Hippocampal formation (tissue), 2 donors: ENCODE data around the gene RAB4A.
"Not testable (repeated sequence)": the region's sequence is repeated elsewhere in the genome, so short reads cannot be mapped to it uniquely, and the experiment has no call there.

Experiments used
- DNase-seq, 2 donors: peaks; one replicate each; lab custom pipeline; 2025; lab: John Stamatoyannopoulos, UW

The RAB4A gene

DNA sequence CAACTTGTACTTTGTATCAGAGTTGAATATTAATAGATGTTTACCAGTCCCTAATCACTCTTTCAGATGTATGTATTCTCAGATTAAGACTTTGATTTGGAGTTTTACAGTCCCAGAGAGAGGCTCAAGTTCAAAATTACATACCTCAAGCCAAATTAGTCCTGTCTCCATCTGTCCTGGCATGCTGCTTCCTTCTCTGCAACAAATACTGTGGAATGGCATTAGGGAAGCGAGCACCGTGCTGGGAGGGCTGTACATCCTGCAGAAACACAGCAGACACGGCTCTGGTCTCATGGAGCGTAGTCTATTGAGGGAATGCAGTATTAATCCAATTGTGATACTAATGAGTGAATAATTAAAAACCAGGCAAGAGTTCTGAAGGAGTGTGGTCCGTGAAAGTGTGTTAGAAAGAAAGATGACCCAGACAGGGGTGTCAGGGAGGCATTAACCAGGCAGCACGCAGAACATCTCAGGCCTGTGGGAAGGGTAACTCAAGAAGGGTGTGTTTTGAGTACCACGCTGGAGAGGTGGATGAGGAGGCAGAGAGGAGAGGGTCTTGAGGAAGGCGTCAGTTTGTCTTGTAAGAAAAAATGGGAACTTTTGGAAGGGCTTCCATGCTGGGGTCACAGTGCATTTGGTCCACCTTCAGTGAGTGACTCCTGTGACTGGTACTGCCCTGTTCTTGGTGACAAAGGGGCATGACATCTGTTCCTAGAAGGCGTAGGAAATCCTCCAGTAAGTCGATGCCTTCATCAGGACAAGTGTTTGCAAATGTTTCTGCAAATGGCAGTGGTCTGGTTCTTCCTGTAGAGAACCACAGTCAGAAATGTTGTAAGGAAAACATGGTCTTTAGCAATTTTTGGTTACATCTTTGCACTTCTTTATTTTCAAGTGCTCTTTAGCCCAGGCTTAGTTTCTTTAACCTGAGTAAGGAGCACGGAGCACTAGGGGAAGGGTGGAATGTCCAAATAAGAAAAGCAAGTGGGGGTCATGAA, 1.6 kb downstream of the RAB4A start:
- peak in 1 of 2 donors; percentile 37 for DNase-seq

DNA sequence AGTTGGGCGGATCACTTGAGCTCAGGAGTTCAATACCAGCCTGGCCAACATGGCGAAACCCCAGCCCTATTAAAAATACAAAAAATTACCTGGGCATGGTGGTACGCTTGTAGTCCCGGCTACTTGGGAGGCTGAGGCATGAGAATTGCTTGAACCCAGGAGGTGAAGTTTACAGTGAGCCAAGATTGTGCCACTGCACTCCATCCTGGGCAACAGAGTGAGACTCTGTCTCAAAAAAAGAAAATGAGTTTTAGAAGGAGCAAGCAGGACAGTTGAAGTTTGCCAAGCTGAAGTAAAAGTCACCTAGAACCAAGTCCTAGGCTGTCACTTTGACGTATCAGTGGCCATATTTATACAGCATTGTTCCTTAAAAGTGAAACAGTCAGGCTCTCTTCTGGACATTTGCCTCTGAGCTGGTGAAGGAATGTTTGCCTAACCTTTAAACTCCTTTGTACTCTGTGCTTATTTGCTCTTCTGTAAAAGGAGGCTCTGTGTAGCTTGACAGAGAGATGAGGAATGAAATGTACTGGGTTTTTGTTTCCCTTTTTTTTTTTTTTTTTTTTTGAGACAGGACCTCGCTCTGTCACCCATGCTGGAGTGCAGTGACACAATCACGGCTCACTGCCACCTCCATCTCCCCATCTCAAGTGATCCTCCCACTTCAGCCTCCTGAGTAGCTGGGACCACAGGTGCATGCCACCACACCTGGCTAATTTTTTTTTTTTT, 2.8 kb downstream of the RAB4A start:
- peak in 1 of 2 donors; percentile 14 for DNase-seq

DNA sequence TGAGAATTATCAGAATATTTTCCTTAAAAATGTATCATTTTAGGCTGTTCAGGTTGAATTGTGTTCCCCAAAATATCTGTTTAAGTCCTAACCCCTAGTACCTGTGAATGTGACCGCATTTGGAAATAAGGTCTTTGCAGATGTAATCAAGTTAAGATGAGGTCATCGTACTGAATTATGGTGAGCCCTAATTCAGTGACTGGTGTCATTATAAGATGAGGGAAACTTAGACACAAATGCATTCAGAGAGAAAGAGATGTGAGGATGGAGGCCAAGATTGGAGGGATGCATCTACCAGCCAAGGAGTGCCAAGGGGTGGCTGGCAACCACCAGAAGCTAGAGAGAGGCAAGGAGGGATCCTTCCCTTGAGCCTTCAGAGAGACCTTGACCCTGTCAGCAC, 4.1 kb downstream of the RAB4A start:
- no peak for DNase-seq

DNA sequence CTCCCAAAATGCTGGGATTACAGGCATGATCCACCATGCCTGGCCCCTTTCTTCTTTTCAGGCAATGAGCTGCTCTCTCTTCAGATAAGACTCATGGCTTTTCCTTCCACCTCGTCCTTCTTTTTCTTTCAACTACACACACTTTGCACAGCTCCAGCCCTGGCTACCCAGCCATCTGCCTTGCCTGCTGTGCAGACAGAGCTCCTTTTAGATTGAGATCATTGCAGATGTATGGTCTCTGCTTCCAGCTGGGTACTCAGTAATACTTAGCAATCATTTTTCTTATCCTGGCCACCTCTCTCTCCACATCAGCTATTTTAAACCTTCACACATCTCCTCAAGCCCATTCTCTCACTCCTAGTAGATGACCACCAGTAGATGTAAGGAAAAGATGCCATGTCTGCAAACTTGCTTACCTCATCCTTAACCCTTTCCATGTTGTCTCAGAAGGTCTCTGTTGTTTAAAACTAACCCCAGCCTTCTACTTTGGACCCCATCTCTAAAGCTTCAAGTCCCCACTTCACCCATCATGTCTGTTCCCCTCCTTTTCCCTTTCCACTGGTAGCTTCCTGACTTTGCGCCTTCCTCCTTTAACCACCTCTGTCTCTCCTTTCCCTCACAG, 7.3 kb downstream of the RAB4A start:
- no peak for DNase-seq

DNA sequence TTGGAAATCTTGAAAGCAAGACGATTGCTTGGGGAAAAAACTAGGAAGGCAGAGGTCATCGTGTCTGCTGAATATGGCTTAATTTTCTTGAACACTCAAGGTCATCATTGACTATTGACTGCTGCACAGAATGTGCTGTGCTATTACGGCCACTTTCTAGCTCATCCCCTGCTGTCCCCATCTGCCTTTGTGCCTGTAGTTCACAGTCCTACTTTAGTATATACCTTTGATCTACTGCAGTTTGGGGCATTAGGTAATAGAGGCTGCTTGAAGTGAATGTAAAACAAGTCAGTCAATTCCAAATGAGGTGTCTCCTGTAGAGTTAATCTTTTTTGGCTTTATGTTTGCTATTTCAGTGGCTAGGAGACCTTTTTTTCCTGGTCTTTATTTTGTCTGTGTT, 8.3 kb downstream of the RAB4A start:
- no peak for DNase-seq

DNA sequence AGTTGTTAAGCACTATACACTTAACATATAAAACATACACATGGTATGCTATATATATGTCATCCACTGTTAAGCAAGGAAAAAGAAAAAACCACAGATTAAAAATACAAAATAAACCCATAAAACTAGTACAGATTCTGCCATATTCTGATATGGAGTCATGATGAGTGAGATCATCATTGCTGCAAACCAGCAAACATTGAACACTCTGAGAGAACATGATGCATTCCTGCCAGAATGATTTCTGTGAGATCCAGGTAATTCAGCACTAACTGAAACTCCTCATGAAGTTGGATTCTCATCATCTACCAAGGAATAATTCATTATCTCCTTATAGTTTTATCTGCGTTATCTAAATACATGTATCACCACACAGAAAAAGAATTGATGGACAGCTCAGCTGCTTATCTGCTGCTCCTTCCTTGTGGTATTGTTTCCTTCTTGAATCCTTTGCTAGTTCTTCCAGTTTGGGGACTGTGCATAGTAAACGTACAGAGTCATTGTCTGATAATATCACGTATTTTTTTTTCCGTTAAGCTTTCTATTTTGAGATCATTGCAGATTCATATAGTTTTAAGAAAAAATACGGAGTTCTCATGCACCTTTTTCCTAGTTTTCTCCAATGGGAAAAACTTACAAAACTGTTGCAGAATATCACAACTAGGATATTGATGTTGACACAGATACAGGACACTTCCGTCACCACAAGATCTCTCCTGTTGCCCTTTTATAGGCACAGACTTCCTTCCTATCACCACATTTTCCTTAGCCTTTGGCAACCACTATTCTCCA, 9.3 kb downstream of the RAB4A start:
- DNase-seq, result no peak

DNA sequence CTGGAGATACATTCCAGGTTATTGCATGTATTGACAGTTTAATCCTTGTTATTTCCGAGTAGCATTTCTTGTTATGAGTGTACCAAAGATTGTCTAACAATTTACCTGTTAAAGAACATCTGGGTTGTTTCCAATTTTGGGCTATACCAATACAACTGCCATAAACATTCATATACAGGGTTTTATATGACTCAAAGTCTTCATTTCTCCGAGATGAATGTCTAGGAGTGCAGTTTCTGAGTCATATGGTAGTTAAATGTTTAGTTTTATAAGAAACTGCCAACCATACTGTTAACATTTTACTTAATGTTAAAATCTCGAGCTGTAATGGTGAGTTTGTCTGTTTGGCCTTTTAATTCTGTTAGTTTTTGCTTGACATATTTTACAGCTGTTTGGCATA, 10.0 kb downstream of the RAB4A start:
- no peak for DNase-seq

DNA sequence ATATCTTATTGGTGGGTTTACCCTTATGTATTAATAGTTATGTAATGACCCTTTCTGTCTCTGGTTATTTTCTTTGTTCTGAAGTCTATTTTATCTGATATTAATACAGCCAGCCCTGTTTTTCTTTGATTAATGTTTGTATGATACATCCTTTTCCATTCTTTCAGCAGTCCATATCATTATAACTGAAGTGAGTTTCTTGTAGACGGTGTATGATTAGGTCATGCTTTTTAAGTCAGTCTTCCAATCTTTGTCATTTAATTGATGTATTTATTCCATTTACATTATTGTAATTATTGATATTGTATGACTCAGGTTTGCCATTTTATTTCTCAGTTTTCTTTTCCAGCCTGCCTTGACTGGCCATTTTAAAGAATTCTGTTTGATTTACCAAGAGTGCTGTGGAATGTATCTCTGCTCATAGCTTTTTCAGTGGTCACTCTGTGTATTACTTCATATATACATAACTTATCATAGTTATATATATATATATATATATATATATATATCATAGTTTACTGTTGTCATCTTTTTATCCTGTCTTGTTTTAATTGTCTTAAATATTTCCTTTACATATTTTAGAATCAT, 10.5 kb downstream of the RAB4A start:
- no peak for DNase-seq

DNA sequence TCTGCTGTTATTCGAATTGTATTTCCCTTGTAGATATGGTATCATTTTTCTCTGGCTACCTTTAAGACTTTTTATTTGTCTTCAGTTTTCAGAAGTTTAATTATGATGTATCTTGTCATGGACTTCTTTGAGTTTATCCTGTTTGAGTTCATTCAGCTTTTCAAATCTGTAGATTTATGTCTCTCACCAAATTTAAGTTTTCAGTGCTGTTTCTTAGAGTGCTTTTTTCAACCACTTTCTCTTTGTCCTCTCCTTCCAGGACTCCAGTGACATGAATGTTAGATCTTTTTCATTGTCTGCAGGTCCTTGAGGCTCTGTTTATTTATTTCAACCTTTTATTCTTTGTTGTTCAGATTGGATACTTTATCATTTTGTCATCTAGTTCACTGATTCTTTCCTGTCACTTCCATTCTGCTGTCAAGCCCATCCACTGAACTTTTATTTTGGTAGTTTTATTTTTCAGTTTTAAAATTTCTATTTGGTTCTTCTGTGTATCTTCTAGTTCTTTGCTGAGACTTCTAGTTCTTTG, 11.4 kb downstream of the RAB4A start:
- no peak for DNase-seq

DNA sequence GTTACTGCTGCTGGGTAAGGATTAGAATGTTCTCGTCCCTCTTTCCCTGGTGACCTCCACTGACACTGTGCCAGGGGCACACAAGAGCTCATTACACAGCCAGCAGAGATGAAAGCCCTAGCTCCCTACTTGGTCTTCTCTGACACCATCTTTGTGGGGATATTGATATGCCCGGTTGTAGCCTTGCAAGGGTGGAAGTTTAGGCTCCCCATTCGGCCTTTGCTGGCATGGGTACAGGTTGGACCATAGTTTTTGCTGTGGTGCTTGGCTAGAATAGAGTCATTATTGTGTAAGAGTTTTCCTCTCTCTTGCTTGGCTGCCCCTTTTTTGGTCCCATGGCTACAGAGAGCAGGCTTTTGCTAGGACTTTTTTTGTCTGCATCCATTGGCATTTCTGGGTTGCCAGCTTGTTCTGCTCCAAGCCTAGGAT, 12.3 kb downstream of the RAB4A start:
- DNase-seq, result peak in 1 of 2 donors; percentile 28

DNA sequence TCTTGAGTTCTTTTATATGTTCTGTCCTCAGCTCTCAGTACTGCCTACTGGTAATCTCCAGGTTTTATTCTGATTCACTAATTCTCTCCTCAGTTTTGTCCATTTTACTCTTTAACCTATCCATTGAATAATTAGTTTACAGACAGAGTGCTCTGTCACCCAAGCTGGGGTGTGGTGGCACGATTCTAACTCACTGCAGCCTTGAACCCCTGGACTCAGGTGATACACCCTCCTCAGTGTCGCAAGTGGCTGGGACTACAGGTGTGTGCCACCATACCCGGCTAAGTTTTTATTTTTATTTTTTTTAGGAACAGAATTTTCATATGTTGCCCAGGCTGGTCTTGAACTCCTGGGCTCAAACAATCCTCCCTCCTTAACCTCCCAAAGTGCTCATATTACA, 14.0 kb downstream of the RAB4A start:
- DNase-seq, result no peak

DNA sequence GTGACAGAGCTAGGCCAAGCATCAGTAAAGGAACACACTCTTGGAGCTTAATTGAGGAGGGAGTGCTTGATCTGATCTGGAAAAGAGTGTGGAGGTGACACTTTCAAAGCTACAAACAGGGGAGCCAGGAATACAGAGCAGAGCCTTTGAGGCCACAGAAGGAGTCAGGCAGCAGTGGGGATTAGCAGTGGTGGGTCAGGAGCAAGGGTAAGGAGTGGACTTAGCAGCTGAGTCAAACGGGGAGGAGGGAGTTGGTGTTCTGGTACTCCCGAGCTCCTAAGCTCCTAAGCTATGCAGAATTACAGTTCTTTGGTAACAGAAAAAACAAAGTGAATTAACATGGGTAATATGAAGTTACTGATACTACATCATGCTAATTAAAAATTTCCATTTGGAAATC, 14.5 kb downstream of the RAB4A start:
- no peak for DNase-seq

DNA sequence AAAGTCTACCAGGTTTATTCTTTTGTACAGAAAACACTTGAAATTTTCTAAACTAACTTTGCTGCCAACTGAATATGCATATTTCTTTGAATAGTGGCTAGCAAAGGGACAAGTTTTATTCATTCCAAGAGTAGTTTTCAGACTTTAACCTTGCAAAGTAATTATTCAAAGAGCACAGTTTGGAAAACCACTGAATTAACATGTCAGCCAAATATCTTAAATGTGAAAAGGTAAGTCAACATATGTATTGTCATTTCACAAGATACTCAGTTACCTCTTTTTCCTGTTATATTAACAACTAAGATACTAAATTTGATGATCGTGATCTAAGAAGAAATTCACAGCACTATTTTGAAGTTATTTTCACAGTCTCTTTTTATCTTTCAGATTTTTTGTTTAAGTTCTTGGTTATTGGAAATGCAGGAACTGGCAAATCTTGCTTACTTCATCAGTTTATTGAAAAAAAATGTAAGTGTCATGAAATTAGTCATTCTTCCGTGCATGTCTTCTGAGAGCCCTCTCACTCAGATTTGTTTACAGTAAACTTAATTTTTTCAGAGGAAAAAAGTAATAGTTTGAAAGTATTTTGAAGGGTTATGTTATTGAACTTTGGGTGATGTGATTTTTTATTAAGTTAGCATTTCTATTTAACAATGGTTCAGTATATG, 15.3 kb downstream of the RAB4A start:
- DNase-seq, result no peak

DNA sequence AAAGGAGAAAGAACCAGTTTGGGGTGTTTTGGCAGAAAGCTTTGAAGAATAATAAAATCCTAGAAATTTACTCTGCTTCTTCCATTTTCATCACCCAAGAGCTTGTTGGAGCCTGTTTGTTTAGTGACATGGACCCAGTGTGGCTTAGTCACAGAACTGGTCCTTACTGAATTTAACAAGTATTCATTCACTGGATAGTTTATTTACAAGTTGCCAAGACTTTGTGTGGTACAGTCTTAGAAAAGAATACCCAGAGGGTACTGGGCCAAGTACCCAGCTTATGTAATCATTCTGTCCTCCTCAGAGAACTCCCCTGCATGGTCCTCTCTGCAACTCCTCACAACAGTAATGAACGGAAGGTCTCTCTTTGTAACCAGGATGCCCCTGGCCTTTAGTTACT, 16.4 kb downstream of the RAB4A start:
- DNase-seq, result peak in 1 of 2 donors; percentile 61

DNA sequence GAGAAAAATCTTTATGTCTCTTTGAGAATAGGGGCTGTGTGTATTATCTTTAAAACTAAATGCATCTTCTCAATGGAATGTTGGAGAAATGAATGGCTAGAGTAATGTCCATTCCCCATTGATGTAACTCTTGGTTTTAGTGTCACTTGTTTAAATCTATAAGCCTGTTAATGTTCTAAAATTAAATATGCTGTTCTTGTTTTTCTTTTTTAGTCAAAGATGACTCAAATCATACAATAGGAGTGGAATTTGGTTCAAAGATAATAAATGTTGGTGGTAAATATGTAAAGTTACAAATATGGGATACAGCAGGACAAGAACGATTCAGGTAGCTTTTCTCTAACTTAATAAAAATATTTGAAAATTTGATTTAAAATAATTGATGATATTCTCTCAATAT, 17.6 kb downstream of the RAB4A start:
- DNase-seq, result no peak

DNA sequence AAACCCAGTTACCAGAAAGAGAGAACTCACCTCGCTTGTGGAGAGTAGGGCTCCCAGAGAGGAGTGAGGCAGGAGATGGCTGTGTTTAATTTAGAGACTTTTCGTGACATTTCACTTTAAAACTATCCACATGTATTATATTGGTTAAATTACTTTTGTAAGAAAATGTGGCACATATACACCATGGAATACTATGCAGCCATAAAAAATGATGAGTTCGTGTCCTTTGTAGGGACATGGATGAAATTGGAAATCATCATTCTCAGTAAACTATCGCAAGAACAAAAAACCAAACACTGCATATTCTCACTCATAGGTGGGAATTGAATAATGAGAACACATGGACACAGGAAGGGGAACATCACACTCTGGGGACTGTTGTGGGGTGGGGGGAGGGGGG, 20.8 kb downstream of the RAB4A start:
- not testable (repeated sequence) for DNase-seq

DNA sequence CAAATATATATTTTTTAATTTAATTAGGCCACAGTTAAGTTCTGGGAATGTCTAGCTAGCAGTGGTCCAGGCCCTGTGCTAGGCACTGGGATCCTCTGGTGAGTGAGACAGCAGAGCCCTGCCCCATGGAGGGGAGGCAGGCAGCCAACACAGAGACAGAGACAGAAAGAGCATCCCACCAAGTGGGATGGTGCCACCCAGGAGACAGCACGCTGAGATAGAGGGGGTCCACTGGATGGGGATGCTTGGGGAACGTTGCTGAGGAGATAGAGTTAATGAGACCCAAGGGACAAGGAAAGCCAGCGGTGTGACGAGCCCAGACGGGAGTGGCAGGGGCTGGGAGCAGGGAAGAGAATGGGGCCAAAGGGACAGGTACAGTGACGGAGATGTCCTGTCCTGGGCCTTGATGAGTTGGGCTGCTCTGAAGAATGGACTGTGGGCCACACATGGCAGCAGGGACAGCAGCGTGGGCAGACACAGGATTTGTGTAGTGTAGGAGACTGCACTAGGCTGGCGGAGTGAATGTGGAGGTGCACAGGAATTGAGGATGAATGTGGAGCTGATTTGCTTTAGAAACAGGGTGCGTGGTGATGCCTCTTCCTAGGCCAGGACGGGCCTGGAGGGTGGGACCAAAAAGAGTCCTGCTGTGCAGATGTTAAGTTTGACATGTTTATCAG, 22.8 kb downstream of the RAB4A start:
- no peak for DNase-seq

DNA sequence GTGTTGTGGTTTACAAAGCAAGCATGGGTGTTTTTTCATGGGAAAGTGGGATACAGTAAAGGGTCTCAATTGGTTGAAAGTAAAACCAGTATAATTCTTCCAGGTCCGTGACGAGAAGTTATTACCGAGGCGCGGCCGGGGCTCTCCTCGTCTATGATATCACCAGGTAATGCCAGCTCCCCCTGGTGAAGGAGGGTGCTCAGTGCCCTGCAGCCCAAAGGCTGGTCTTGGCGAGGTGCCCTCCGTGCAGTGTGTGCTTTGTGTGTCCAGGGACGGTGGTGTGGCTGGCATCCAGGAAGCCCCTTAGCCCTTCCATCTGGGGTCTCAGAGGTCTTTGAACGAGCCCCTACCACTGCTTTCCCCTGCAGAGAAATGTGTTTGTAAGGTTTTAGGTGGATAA, 24.8 kb downstream of the RAB4A start:
- DNase-seq, result no peak

DNA sequence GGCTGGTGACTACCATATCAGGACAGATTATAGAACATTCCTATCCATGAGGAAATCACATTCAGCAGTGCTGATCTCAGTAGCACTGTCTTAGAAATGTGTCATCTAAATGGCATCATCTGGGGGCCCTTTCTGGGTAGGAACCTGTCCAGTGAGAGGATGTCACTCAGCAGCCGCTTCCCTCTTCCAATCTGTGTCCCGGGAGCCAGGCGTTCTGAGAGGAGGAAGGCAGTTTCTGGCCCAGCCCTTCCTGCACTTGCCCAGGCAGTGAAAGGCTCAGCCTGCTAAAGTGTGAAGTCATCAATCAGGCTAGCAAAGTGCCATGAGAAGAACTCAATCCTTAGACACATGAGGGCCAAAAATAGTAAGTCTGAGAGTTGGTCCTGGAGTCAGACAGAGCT, 25.6 kb downstream of the RAB4A start:
- no peak for DNase-seq

DNA sequence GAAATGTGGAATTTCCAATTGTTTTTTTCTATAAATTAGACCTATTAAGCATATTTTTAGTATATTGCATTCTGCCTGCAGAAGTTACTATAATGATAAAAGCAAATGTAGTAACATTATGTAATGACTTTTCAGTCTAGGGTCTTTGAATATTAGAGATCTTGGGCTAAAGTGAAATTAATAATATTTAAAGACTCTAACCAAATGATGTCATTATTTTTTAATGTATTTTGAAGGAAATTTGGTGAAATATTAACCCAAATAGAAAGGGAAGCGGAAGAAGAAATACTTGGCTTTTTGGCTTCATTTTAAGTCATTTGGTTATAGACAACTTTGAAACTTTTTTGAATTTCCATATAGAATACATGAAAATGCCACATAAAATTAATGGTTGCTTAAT, 26.8 kb downstream of the RAB4A start:
- DNase-seq, result no peak
